ENCODE measurements around the gene PCSK7. TPM values are rescaled to one million over a fixed set of nuclear protein-coding genes. Genes with fewer than 3 reads are reported as not detected.

The PCSK7 gene
- total RNA-seq, 1 experiment from 2014 or later = 30.0 TPM

DNA sequence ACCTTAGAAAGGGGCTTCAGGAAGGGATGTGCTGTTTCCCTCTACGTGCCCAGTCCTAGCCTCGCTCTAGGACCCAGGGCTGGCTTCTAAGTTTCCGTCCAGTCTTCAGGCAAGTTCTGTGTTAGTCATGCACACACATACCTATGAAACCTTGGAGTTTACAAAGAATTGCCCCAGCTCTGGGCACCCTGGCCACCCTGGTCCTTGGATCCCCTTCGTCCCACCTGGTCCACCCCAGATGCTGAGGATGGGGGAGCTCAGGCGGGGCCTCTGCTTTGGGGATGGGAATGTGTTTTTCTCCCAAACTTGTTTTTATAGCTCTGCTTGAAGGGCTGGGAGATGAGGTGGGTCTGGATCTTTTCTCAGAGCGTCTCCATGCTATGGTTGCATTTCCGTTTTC lies 34.9 kb downstream of the PCSK7 start:
- no peaks in the 10 kb centered on the region for H3K79me2 ChIP-seq (ENCODE audit: insufficient read depth, low read length)
- intact Hi-C loops (cut with micrococcal nuclease) = no loop called here
- no peaks in the 10 kb centered on the region for H3K9me3 ChIP-seq (ENCODE audit: control insufficient read depth in 1 of 2, insufficient read depth in 1 of 2, low read depth in 1 of 2, low read length in 2 of 2)
- no peak for DNase-seq (ENCODE audit: low read depth, low spot score)
- no peak overlapping the region for H3K4me2 ChIP-seq (ENCODE audit: low read length)
- no peaks in the 10 kb centered on the region for H3K9me2 ChIP-seq (ENCODE audit: insufficient read depth)
- H3K9ac ChIP-seq (ENCODE audit: low read length) = no peak overlapping the region
- no peak overlapping the region for H3K27ac ChIP-seq (ENCODE audit: low read depth, low read length)
- ChIA-PET CTCF (interaction anchor here (0.7 to 1.0 kb wide), 2 partner anchors 16 to 25 kb away, joined by 3 to 4 read pairs; no protein-coding TSS in a partner anchor), RAD21 (ENCODE audit: low non-redundant PET in 1 of 2, low total read pairs in 2 of 2, uncharacterized antibody in 2 of 2, unreplicated experiment in 2 of 2) (interaction anchor here in 1 of 2 experiments (0.5 kb wide), 1 partner anchor 91 kb away, joined by 4 read pairs; no protein-coding TSS in a partner anchor), POLR2A (no interaction called here)
- no peak overlapping the region for H2AFZ ChIP-seq (ENCODE audit: low read depth, low read length, poor library complexity, severe bottlenecking)
- no TSS peak for BruUV-seq (replicated peaks)
- H3K4me3 ChIP-seq (replicated peaks in 1 of 2; ENCODE audit: low read depth in 1 of 2, low read length in 2 of 2) = no peak overlapping the region
- H3K4me1 ChIP-seq (ENCODE audit: control insufficient read depth in 1 of 2, insufficient read depth in 2 of 2, low read length in 2 of 2) = peaks cover 13 to 26% of the 10 kb centered on the region in 2 experiments
- H3K27me3 ChIP-seq (ENCODE audit: insufficient read depth, low read length) = no peaks in the 10 kb centered on the region
- no peak for ATAC-seq
- no peaks in the 10 kb centered on the region for H3K36me3 ChIP-seq (ENCODE audit: control insufficient read depth in 1 of 2, insufficient read depth in 2 of 2, low read length in 2 of 2)
- no peaks in the 10 kb centered on the region for H4K20me1 ChIP-seq (ENCODE audit: insufficient read depth)
- TF ChIP-seq YY1 (IDR thresholded peaks at IDR 0.05; ENCODE audit: extremely low read depth, insufficient replicate concordance, low read depth, low read length) (no peak), RAD21 (IDR thresholded peaks at IDR 0.05; ENCODE audit: low read depth) (no peak), FOSL1 (IDR thresholded peaks at IDR 0.05; ENCODE audit: low read depth) (no peak), ZFX (IDR thresholded peaks at IDR 0.05) (no peak), SP1 (IDR thresholded peaks at IDR 0.05; ENCODE audit: low read depth) (no peak), POLR2AphosphoS5 (IDR thresholded peaks at IDR 0.05; ENCODE audit: low read depth, low read length) (no peak), ATF3 (IDR thresholded peaks at IDR 0.05) (no peak), CTCF (IDR thresholded peaks at IDR 0.05 in 2 of 3, conservative IDR thresholded peaks at IDR 0.05 in 1 of 3; ENCODE audit: borderline replicate concordance in 1 of 3, insufficient read depth in 1 of 3, low read depth in 2 of 3, low read length in 2 of 3) (no peak)

DNA sequence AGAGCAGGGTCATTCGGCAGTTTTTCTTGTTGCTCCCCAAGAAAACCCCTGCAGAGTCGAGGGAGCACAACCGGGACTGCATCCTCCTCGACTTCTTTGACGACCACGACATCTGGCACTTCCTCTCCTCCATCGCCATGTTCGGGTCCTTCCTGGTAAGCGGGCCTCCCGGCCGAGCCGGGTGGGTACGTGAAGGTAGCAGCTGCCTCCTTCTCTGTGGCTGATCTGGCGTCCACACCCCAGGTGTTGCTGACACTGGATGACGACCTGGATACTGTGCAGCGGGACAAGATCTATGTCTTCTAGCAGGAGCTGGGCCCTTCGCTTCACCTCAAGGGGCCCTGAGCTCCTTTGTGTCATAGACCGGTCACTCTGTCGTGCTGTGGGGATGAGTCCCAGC lies 36.1 kb downstream of the PCSK7 start:
- Histone ChIP-seq H3K4me1 (ENCODE audit: control insufficient read depth in 1 of 2, insufficient read depth in 2 of 2, low read length in 2 of 2) (peaks cover 13 to 26% of the 10 kb centered on the region in 2 experiments), H3K4me3 (replicated peaks in 1 of 2; ENCODE audit: low read depth in 1 of 2, low read length in 2 of 2) (no peak overlapping the region), H3K36me3 (ENCODE audit: control insufficient read depth in 1 of 2, insufficient read depth in 2 of 2, low read length in 2 of 2) (no peaks in the 10 kb centered on the region), H3K79me2 (ENCODE audit: insufficient read depth, low read length) (no peaks in the 10 kb centered on the region), H3K9ac (ENCODE audit: low read length) (no peak overlapping the region), H3K9me3 (ENCODE audit: control insufficient read depth in 1 of 2, insufficient read depth in 1 of 2, low read depth in 1 of 2, low read length in 2 of 2) (no peaks in the 10 kb centered on the region), H3K27me3 (ENCODE audit: insufficient read depth, low read length) (no peaks in the 10 kb centered on the region), H3K27ac (ENCODE audit: low read depth, low read length) (no peak overlapping the region), H2AFZ (ENCODE audit: low read depth, low read length, poor library complexity, severe bottlenecking) (no peak overlapping the region), H4K20me1 (ENCODE audit: insufficient read depth) (no peaks in the 10 kb centered on the region), H3K9me2 (ENCODE audit: insufficient read depth) (no peaks in the 10 kb centered on the region), H3K4me2 (ENCODE audit: low read length) (no peak overlapping the region)
- no peak for TF ChIP-seq JUND (IDR thresholded peaks at IDR 0.05)
- no peak for TF ChIP-seq TCF7L2 (IDR thresholded peaks at IDR 0.05; ENCODE audit: borderline replicate concordance, extremely low read depth, insufficient read depth, insufficient read length)
- TF ChIP-seq ATF3 (IDR thresholded peaks at IDR 0.05) = no peak
- TF ChIP-seq MAX (IDR thresholded peaks at IDR 0.05) = no peak
- no peak for TF ChIP-seq CTCF (IDR thresholded peaks at IDR 0.05 in 2 of 3, conservative IDR thresholded peaks at IDR 0.05 in 1 of 3; ENCODE audit: borderline replicate concordance in 1 of 3, insufficient read depth in 1 of 3, low read depth in 2 of 3, low read length in 2 of 3)
- TF ChIP-seq ZNF274 (IDR thresholded peaks at IDR 0.05; ENCODE audit: low read depth, low read length) = no peak
- TF ChIP-seq FOSL1 (IDR thresholded peaks at IDR 0.05; ENCODE audit: low read depth) = no peak
- TF ChIP-seq EGR1 (IDR thresholded peaks at IDR 0.05; ENCODE audit: low read depth) = no peak
- TF ChIP-seq EZH2 (IDR thresholded peaks at IDR 0.05) = no peak
- no peak for TF ChIP-seq ZFX (IDR thresholded peaks at IDR 0.05)
- TF ChIP-seq SIN3A (IDR thresholded peaks at IDR 0.05; ENCODE audit: low read depth) = no peak
- no peak for TF ChIP-seq POLR2A (IDR thresholded peaks at IDR 0.05; ENCODE audit: borderline replicate concordance, extremely low read depth, insufficient read depth, insufficient read length)
- TF ChIP-seq SP1 (IDR thresholded peaks at IDR 0.05; ENCODE audit: low read depth) = no peak
- POLR2A ChIA-PET = no interaction called here
- no peak for DNase-seq (ENCODE audit: low read depth, low spot score)
- intact Hi-C loops (cut with micrococcal nuclease) = no loop called here
- CTCF ChIA-PET = no interaction called here
- BruUV-seq (replicated peaks) = no TSS peak
- RAD21 ChIA-PET (ENCODE audit: low non-redundant PET in 1 of 2, low total read pairs in 2 of 2, uncharacterized antibody in 2 of 2, unreplicated experiment in 2 of 2) = no interaction called here
- ATAC-seq = no peak
